ENCODE results near the gene SDHAF3. TPM values are rescaled to one million over a fixed set of nuclear protein-coding genes. Genes with fewer than 3 reads are reported as not detected.

The SDHAF3 gene
- total RNA-seq, 1 donor from 2014 or later: 2.2 TPM

DNA sequence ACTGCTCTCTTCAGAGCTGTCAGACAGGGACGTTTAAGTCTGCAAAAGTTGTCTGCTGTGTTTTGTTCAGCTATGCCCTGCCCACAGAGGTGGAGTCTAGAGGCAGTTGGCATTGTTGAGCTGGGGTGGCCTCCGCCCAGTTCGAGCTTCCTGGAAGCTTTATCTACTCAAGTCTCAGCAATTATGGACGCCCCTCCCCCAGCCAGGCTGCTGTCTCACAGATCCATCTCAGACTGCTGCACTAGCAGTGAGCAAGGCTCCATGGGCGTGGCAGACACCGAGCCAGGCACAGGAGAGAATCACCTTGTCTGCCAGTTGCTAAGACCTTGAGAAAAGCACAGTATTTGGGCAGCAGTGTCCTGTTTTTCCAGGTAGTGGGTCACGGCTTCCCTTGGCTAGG is 98.1 kb downstream of the SDHAF3 start:
- no peak for DNase-seq (ENCODE audit: low read depth in 2 of 2)

GRCh38 chr7:97218767-97219166 is 101.3 kb downstream of the SDHAF3 start:
- no peak for DNase-seq (ENCODE audit: low read depth in 2 of 2)

- no peak for DNase-seq (ENCODE audit: low read depth in 2 of 2)
Observed at GRCh38 chr7:97219237-97219636, 101.7 kb downstream of the SDHAF3 start.

GRCh38 chr7:97224316-97224715 is 106.8 kb downstream of the SDHAF3 start:
- DNase-seq (ENCODE audit: low read depth in 2 of 2): no peak

- DNase-seq (ENCODE audit: low read depth in 2 of 2): no peak
Observed at GRCh38 chr7:97226541-97226940, 109.0 kb downstream of the SDHAF3 start.

Other genes starting within 250 kb of the SDHAF3 start
- not detected in 2 replicates for gene DLX6, start 112.1 kb upstream of the SDHAF3 start, total RNA-seq
- gene DLX5, start 92.9 kb upstream of the SDHAF3 start, total RNA-seq: not detected in 2 replicates